Tibial nerve (tissue), 3 donors: Measurements from ENCODE around the gene STARD10.

Experiments
- CTCF ChIP-seq, 5 experiments: fragments of 200-600 bp in 3 of 5; fragments of 450-650 bp in 2 of 5; sonication (generic) in 3 of 5; IDR thresholded peaks; one replicate each; pipeline ENCODE4 v1.5.1; 2016 to 2019; ENCODE audit warnings: antibody characterized with exemption in 5 of 5, mild to moderate bottlenecking in 3 of 5, moderate library complexity in 2 of 5
- POLR2A ChIP-seq, 2 donors: fragments of 450-650 bp; IDR thresholded peaks; one replicate each; pipeline ENCODE4 v1.6.1; 2017; ENCODE audit warnings: antibody characterized with exemption in 2 of 2, mild to moderate bottlenecking in 2 of 2, moderate library complexity in 2 of 2

- TF ChIP-seq CTCF (IDR thresholded peaks at IDR 0.05) (no peak), POLR2A (IDR thresholded peaks at IDR 0.05) (no peak)
Measured at GRCh38 chr11:72742513-72743320, 51.1 kb downstream of the STARD10 start.
